H1 (cell line): ENCODE measurements around the gene DAB2IP.

Source experiments
- CEBPB ChIP-seq: IDR thresholded peaks from 2 replicates; pipeline ENCODE4 v1.6.1; 2012; ENCODE audit warnings: low read depth, low read length
- CHD2 ChIP-seq: IDR thresholded peaks from 2 replicates; pipeline ENCODE4 v1.6.1; 2012; ENCODE audit warnings: low read length, improper control_type of control experiment
- EGR1 ChIP-seq: IDR thresholded peaks from 2 replicates; pipeline ENCODE4 v1.6.1; 2011; ENCODE audit warnings: low read depth, low read length, borderline replicate concordance
- EZH2 ChIP-seq: fragments of 200-600 bp; sonication (generic); IDR thresholded peaks from 2 replicates; pipeline ENCODE4 v1.7.1; 2012; ENCODE audit warnings: low read depth, mild to moderate bottlenecking, moderate library complexity, low read length, inconsistent platforms; ENCODE audit not compliant: severe bottlenecking
- RXRA ChIP-seq: IDR thresholded peaks from 2 replicates; pipeline ENCODE4 v1.6.1; 2011; ENCODE audit warnings: low read depth, mild to moderate bottlenecking, low read length, moderate library complexity; ENCODE audit not compliant: insufficient read depth
- SRF ChIP-seq: IDR thresholded peaks from 2 replicates; pipeline ENCODE4 v1.6.1; 2011; ENCODE audit warnings: mild to moderate bottlenecking, low read depth, low read length, moderate library complexity
- TEAD4 ChIP-seq: IDR thresholded peaks from 2 replicates; pipeline ENCODE4 v1.6.1; 2012; ENCODE audit warnings: low read depth, low read length, inconsistent platforms, mixed read lengths
- TF ChIP-seq, protein P1 (sequence below), 3 experiments: IDR thresholded peaks; 1 replicate in 2 of 3; 2 replicates in 1 of 3; pipeline versions ENCODE4 v1.5.1 to v1.6.1; 2011; ENCODE audit warnings: low read length in 3 of 3, mild to moderate bottlenecking in 3 of 3, inconsistent platforms in 2 of 3, low read depth in 1 of 3, moderate library complexity in 1 of 3; ENCODE audit not compliant: insufficient read depth in 1 of 3; ENCODE audit errors: control extremely low read depth in 1 of 3

- TF ChIP-seq SRF, result no peak
- TF ChIP-seq CHD2, result no peak
- TF ChIP-seq, protein P1, sequence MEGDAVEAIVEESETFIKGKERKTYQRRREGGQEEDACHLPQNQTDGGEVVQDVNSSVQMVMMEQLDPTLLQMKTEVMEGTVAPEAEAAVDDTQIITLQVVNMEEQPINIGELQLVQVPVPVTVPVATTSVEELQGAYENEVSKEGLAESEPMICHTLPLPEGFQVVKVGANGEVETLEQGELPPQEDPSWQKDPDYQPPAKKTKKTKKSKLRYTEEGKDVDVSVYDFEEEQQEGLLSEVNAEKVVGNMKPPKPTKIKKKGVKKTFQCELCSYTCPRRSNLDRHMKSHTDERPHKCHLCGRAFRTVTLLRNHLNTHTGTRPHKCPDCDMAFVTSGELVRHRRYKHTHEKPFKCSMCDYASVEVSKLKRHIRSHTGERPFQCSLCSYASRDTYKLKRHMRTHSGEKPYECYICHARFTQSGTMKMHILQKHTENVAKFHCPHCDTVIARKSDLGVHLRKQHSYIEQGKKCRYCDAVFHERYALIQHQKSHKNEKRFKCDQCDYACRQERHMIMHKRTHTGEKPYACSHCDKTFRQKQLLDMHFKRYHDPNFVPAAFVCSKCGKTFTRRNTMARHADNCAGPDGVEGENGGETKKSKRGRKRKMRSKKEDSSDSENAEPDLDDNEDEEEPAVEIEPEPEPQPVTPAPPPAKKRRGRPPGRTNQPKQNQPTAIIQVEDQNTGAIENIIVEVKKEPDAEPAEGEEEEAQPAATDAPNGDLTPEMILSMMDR (IDR thresholded peaks at IDR 0.05; ENCODE audit: control extremely low read depth in 1 of 3, insufficient read depth in 1 of 3, low read depth in 1 of 3, low read length in 3 of 3), result no peak
- TF ChIP-seq TEAD4, result no peak
- TF ChIP-seq EZH2, result no peak
- no peak for TF ChIP-seq EGR1
- TF ChIP-seq RXRA, result no peak
- TF ChIP-seq CEBPB, result no peak
Observed at GRCh38 chr9:121812159-121812735, 160.8 kb downstream of the DAB2IP start.
